IMR-90 (cell line): ENCODE data around the gene SOX5. TPM values are rescaled to one million over a fixed set of nuclear protein-coding genes. Genes with fewer than 3 reads are reported as not detected.

Source experiments
- ATAC-seq: fragments of 200-7000 bp; cut with Tn5 transposase; 2 replicates; pipeline ENCODE4 v1.9.1; 2020; ENCODE audit warnings: low read depth, mild to moderate bottlenecking, moderate library complexity
- BruUV-seq: library from RNA; stranded (reverse); fragments of 400-500 nt; replicated peaks from 2 replicates; lab custom pipeline; 2021; lab: Mats Ljungman, UMichigan
- CTCF ChIA-PET: fragments of 300-600 bp; formaldehyde crosslinking; extraction: SDS; loops from one replicate; lab custom pipeline; 2021; ENCODE audit warnings: antibody characterized with exemption; lab: Yijun Ruan, JAX
- POLR2A ChIA-PET: fragments of 300-600 bp; sonication (Branson Sonifier 250); formaldehyde crosslinking; loops from one replicate; lab custom pipeline; 2022; ENCODE audit warnings: antibody characterized with exemption; ENCODE audit not compliant: unreplicated experiment; lab: Charles Lee
- DNase-seq: peaks from one replicate; pipeline ENCODE4 v3.0.0; 2013
- H2AFZ ChIP-seq: replicated peaks from 2 replicates; pipeline ENCODE3; 2013; ENCODE audit warnings: low read length, mild to moderate bottlenecking; ENCODE audit not compliant: poor library complexity
- H2AK5ac ChIP-seq: 2 replicates; pipeline ENCODE4 v1.6.1; 2013; ENCODE audit warnings: low read depth, low read length, inconsistent platforms
- H2AK9ac ChIP-seq: replicated peaks from 2 replicates; pipeline ENCODE3; 2013; ENCODE audit warnings: mild to moderate bottlenecking, low read depth, low read length, moderate library complexity; ENCODE audit not compliant: poor library complexity
- H2BK120ac ChIP-seq: 2 replicates; pipeline ENCODE4 v1.6.1; 2013; ENCODE audit warnings: low read depth, low read length, inconsistent platforms
- H2BK15ac ChIP-seq: 3 replicates; pipeline ENCODE4 v1.6.1; 2013; ENCODE audit warnings: low read depth, low read length, inconsistent platforms
- H2BK20ac ChIP-seq: 2 replicates; pipeline ENCODE4 v1.6.1; 2013; ENCODE audit warnings: low read depth, mild to moderate bottlenecking, inconsistent platforms, low read length, moderate library complexity
- H2BK5ac ChIP-seq: 2 replicates; pipeline ENCODE4 v1.6.1; 2013; ENCODE audit warnings: mild to moderate bottlenecking, low read depth, low read length, inconsistent platforms; ENCODE audit not compliant: poor library complexity, severe bottlenecking
- H3K14ac ChIP-seq: replicated peaks from 2 replicates; pipeline ENCODE4 v1.6.1; 2013; ENCODE audit warnings: low read depth, low read length, inconsistent platforms
- H3K18ac ChIP-seq: 2 replicates; pipeline ENCODE4 v1.6.1; 2013; ENCODE audit warnings: low read depth, low read length, control low read depth
- H3K23ac ChIP-seq: 2 replicates; pipeline ENCODE4 v1.6.1; 2013; ENCODE audit warnings: low read depth, low read length, inconsistent platforms
- H3K27ac ChIP-seq: 2 replicates; pipeline ENCODE4 v1.5.1; 2013; ENCODE audit warnings: mild to moderate bottlenecking, control low read depth, low read length; ENCODE audit not compliant: insufficient read depth
- H3K27me3 ChIP-seq: 2 replicates; pipeline ENCODE4 v1.6.1; 2013; ENCODE audit warnings: low read length; ENCODE audit not compliant: control insufficient read depth, insufficient read depth
- H3K36me3 ChIP-seq: 2 replicates; pipeline ENCODE4 v1.6.1; 2013; ENCODE audit warnings: low read length, mixed read lengths; ENCODE audit not compliant: control insufficient read depth, insufficient read depth
- H3K4ac ChIP-seq: 2 replicates; pipeline ENCODE4 v1.6.1; 2013; ENCODE audit warnings: low read depth, low read length, inconsistent platforms
- H3K4me1 ChIP-seq: 2 replicates; pipeline ENCODE4 v1.6.1; 2013; ENCODE audit warnings: low read length, mixed read lengths; ENCODE audit not compliant: control insufficient read depth, insufficient read depth
- H3K4me2 ChIP-seq: 2 replicates; pipeline ENCODE4 v1.6.1; 2013; ENCODE audit warnings: low read depth, mild to moderate bottlenecking, control low read depth, low read length, moderate library complexity
- H3K4me3 ChIP-seq: 2 replicates; pipeline ENCODE4 v1.5.1; 2013; ENCODE audit warnings: low read depth, mild to moderate bottlenecking, control low read depth, low read length, moderate library complexity; ENCODE audit not compliant: insufficient read depth
- H3K56ac ChIP-seq: 2 replicates; pipeline ENCODE4 v1.6.1; 2013; ENCODE audit warnings: low read length, inconsistent platforms; ENCODE audit not compliant: insufficient read depth; ENCODE audit errors: extremely low read depth
- H3K79me1 ChIP-seq, 2 experiments: 2 replicates each; pipeline ENCODE4 v1.6.1; 2013; ENCODE audit warnings: low read length in 2 of 2, inconsistent platforms in 1 of 2, low read depth in 1 of 2
- H3K9ac ChIP-seq: 2 replicates; pipeline ENCODE4 v1.6.1; 2013; ENCODE audit warnings: low read depth, low read length, control low read depth
- H3K9me1 ChIP-seq: 2 replicates; pipeline ENCODE4 v1.6.1; 2013; ENCODE audit warnings: low read length, inconsistent platforms; ENCODE audit not compliant: insufficient read depth
- H3K9me3 ChIP-seq: 2 replicates; pipeline ENCODE4 v1.6.1; 2013; ENCODE audit warnings: low read length; ENCODE audit not compliant: control insufficient read depth, insufficient read depth
- H4K20me1 ChIP-seq: 2 replicates; pipeline ENCODE4 v1.6.1; 2013; ENCODE audit warnings: low read length, inconsistent platforms; ENCODE audit not compliant: insufficient read depth
- H4K5ac ChIP-seq: 2 replicates; pipeline ENCODE4 v1.6.1; 2013; ENCODE audit warnings: mild to moderate bottlenecking, low read depth, low read length, control low read depth
- H4K8ac ChIP-seq, 2 experiments: 2 replicates each; pipeline ENCODE4 v1.6.1; 2013; ENCODE audit warnings: low read depth in 2 of 2, low read length in 2 of 2, control low read depth in 1 of 2, inconsistent platforms in 1 of 2
- H4K91ac ChIP-seq: 2 replicates; pipeline ENCODE4 v1.6.1; 2013; ENCODE audit warnings: low read depth, low read length, inconsistent platforms; ENCODE audit not compliant: insufficient read depth
- CEBPB ChIP-seq: IDR thresholded peaks from 2 replicates; pipeline ENCODE4 v1.6.1; 2012; ENCODE audit warnings: low read depth, low read length, improper control_type of control experiment
- ELK1 ChIP-seq: fragments of 150-350 bp; IDR thresholded peaks from 2 replicates; pipeline ENCODE4 v1.6.1; 2016; ENCODE audit warnings: low read depth, mild to moderate bottlenecking, low read length, moderate library complexity, borderline replicate concordance
- FOS ChIP-seq: fragments of 150-350 bp; IDR thresholded peaks from 2 replicates; pipeline ENCODE4 v1.6.1; 2016; ENCODE audit warnings: low read depth, low read length
- MAFK ChIP-seq: IDR thresholded peaks from 2 replicates; pipeline ENCODE4 v1.6.1; 2012; ENCODE audit warnings: low read depth, low read length, improper control_type of control experiment
- WGBS, 2 experiments: methylation state at CpG; one replicate each; pipeline versions ENCODE4 v1.1.5 to v1.1.7; 2013; ENCODE audit warnings: missing lambda C conversion rate in 2 of 2; ENCODE audit not compliant: insufficient read length in 1 of 2; ENCODE audit errors: extremely low coverage in 2 of 2; 5-methylcytosine and 5-hydroxymethylcytosine counted together
- dilution Hi-C: fragments of 300-500 bp; cut with HindIII; formaldehyde crosslinking; loops from one replicate; pipeline ENCODE4 v1.14.3; 2018; ENCODE audit warnings: low sequenced_read_pairs; ENCODE audit not compliant: unreplicated experiment
- in situ Hi-C: fragments of 300-500 bp; cut with MboI; formaldehyde crosslinking; loops from 3 replicates; pipeline ENCODE4 v1.14.3; 2019; ENCODE audit warnings: low sequenced_read_pairs, inconsistent platforms, mixed read lengths
- intact Hi-C: fragments of 100-400 bp; cut with micrococcal nuclease; formaldehyde crosslinking; loops from 2 replicates; pipeline ENCODE4 v1.10.0; 2022
- polyA plus RNA-seq, 3 experiments: library from polyadenylated mRNA; depleted of rRNA; stranded (reverse); fragments of >200 nt; gene quantifications; 2 replicates each; pipeline ENCODE4 v1.2.3, GENCODE V29; 2012; ENCODE audit warnings: low replicate concordance in 1 of 3
- total RNA-seq: library from RNA; depleted of rRNA; stranded (reverse); fragments of >200 nt; gene quantifications from 2 replicates; pipeline ENCODE4 v1.2.3, GENCODE V29; 2012

SOX5 gene
- total and polyA plus RNA-seq, 2 of the 4 experiments (the other 2 are of a cell fraction): 1.1 to 13.1 TPM

- H3K23ac ChIP-seq: no peak overlapping the region
- no peak for DNase-seq
- H3K27ac ChIP-seq: no peak overlapping the region
- H2AK9ac ChIP-seq: no peak overlapping the region
- intact Hi-C loops (loop anchor here (1.0 kb wide), 1 partner anchor 10 kb away; no protein-coding TSS in a partner anchor), dilution Hi-C loops (no loop called here), in situ Hi-C loops (no loop called here)
- H2BK15ac ChIP-seq: no peak overlapping the region
- H3K79me1 ChIP-seq: no peaks in the 10 kb centered on the region
- no peak overlapping the region for H2BK5ac ChIP-seq
- no peak overlapping the region for H3K4me3 ChIP-seq
- H3K4me1 ChIP-seq: no peaks in the 10 kb centered on the region
- TF ChIP-seq FOS (no peak), CEBPB (no peak), MAFK (no peak), ELK1 (no peak)
- WGBS, 2 experiments: no CpG with 5 or more reads among the region's 1 CpG
- no peak overlapping the region for H3K4ac ChIP-seq
- ChIA-PET POLR2A (no interaction called here), CTCF (no interaction called here)
- H3K9me1 ChIP-seq: no peaks in the 10 kb centered on the region
- H3K9ac ChIP-seq: no peak overlapping the region
- H2AFZ ChIP-seq: no peak overlapping the region
- H3K4me2 ChIP-seq: no peak overlapping the region
- no peak overlapping the region for H3K18ac ChIP-seq
- no peaks in the 10 kb centered on the region for H3K36me3 ChIP-seq
- BruUV-seq: no TSS peak
- no peak overlapping the region for H3K14ac ChIP-seq
- H3K27me3 ChIP-seq: no peaks in the 10 kb centered on the region
- no peaks in the 10 kb centered on the region for H3K9me3 ChIP-seq
- H4K91ac ChIP-seq: no peak overlapping the region
- H4K20me1 ChIP-seq: no peaks in the 10 kb centered on the region
- no peak overlapping the region for H4K5ac ChIP-seq
- H2BK20ac ChIP-seq: no peak overlapping the region
- ATAC-seq: no peak
- H2AK5ac ChIP-seq: no peak overlapping the region
- H4K8ac ChIP-seq: no peak overlapping the region
- H3K56ac ChIP-seq: no peak overlapping the region
- H2BK120ac ChIP-seq: no peak overlapping the region
Measured at GRCh38 chr12:23760495-23760894, 189.0 kb downstream of the SOX5 start.
